Fibroblast of upper back skin (primary cell): ENCODE measurements around the gene KRT1.

Experiments
- DNase-seq: peaks from one replicate; pipeline ENCODE4 v3.0.0-alpha.2; 2013

The KRT1 gene

GRCh38 chr12:52657250-52657902, 22.8 kb downstream of the KRT1 start:
- DNase-seq: no peak

- no peak for DNase-seq
Measured at GRCh38 chr12:52656616-52657015, 23.6 kb downstream of the KRT1 start.

GRCh38 chr12:52655720-52656124, 24.5 kb downstream of the KRT1 start:
- DNase-seq: no peak

- no peak for DNase-seq
Measured at GRCh38 chr12:52655251-52655650, 25.0 kb downstream of the KRT1 start.

GRCh38 chr12:52651726-52652261, 28.4 kb downstream of the KRT1 start, which contains the start of gene KRT2:
KRT2 (minus strand) TSS chr12:52652211; CDS start chr12:52652142, 69 bp downstream.
- no peak for DNase-seq

- DNase-seq: no peak
Measured at GRCh38 chr12:52650520-52651081, 29.6 kb downstream of the KRT1 start.

GRCh38 chr12:52649066-52649465, 31.1 kb downstream of the KRT1 start:
- DNase-seq: no peak

GRCh38 chr12:52648012-52648550, 32.1 kb downstream of the KRT1 start:
- no peak for DNase-seq

GRCh38 chr12:52647601-52648000, 32.6 kb downstream of the KRT1 start:
- no peak for DNase-seq

- no peak for DNase-seq
Measured at GRCh38 chr12:52646613-52647012, 33.6 kb downstream of the KRT1 start.

GRCh38 chr12:52645982-52646381, 34.2 kb downstream of the KRT1 start:
- no peak for DNase-seq

GRCh38 chr12:52645120-52645761, 35.0 kb downstream of the KRT1 start:
- no peak for DNase-seq

- DNase-seq: no peak
Measured at GRCh38 chr12:52644078-52644415, 36.2 kb downstream of the KRT1 start.

GRCh38 chr12:52643233-52644077, 36.8 kb downstream of the KRT1 start:
- no peak for DNase-seq

- DNase-seq: no peak
Measured at GRCh38 chr12:52641468-52641867, 38.7 kb downstream of the KRT1 start.

GRCh38 chr12:52637299-52637698, 42.9 kb downstream of the KRT1 start:
- no peak for DNase-seq

GRCh38 chr12:52636592-52637258, 43.5 kb downstream of the KRT1 start:
- DNase-seq: no peak

GRCh38 chr12:52636189-52636588, 44.0 kb downstream of the KRT1 start:
- DNase-seq: no peak

GRCh38 chr12:52634266-52635056, 45.7 kb downstream of the KRT1 start:
- no peak for DNase-seq

- no peak for DNase-seq
Measured at GRCh38 chr12:52633383-52633782, 46.8 kb downstream of the KRT1 start.

GRCh38 chr12:52632656-52633055, 47.6 kb downstream of the KRT1 start:
- DNase-seq: no peak
